Activated T-cell treated with anti-CD3 and anti-CD28 coated beads, Interleukin-2, amount 50 U/mL, for 72 hours (primary cell): ENCODE measurements around the gene CREBRF. TPM values are rescaled to one million over a fixed set of nuclear protein-coding genes. Genes with fewer than 3 reads are reported as not detected.
"Not testable (repeated sequence)": the region's sequence is repeated elsewhere in the genome, so short reads cannot be mapped to it uniquely, and the experiment has no call there.

ENCODE experiments used
- ATAC-seq, 2 donors: fragments of 150-1000 bp; cut with Tn5 transposase; replicated peaks in 1 of 2; 2 replicates each; pipeline ENCODE4 v1.10.0; 2021; ENCODE audit warnings: moderate library complexity in 2 of 2, mild to moderate bottlenecking in 1 of 2
- DNase-seq, 2 donors: peaks; one replicate each; pipeline ENCODE4 v3.0.0; 2021 to 2022; ENCODE audit warnings: mixed read lengths in 1 of 2
- H3K27ac Mint-ChIP-seq: one replicate; pipeline ENCODE4 v1.8.0; 2022; ENCODE audit warnings: mild to moderate bottlenecking, moderate library complexity, mixed read lengths
- H3K27me3 Mint-ChIP-seq: one replicate; pipeline ENCODE4 v1.8.0; 2022; ENCODE audit warnings: low read depth, mixed read lengths
- H3K36me3 Mint-ChIP-seq, 2 donors: one replicate each; pipeline ENCODE4 v1.8.0; 2022; ENCODE audit warnings: mixed read lengths in 2 of 2, mild to moderate bottlenecking in 1 of 2; ENCODE audit not compliant: insufficient read depth in 2 of 2
- H3K4me1 Mint-ChIP-seq: one replicate; pipeline ENCODE4 v1.8.0; 2022; ENCODE audit warnings: low read depth, mixed read lengths
- H3K4me3 Mint-ChIP-seq, 2 donors: one replicate each; pipeline ENCODE4 v1.8.0; 2022; ENCODE audit warnings: mild to moderate bottlenecking in 2 of 2, mixed read lengths in 2 of 2, moderate library complexity in 2 of 2
- H3K9me3 Mint-ChIP-seq, 2 donors: one replicate each; pipeline ENCODE4 v1.8.0; 2022; ENCODE audit warnings: mixed read lengths in 2 of 2
- total RNA-seq, 2 donors: library from RNA; stranded (reverse); gene quantifications; one replicate each; pipeline ENCODE4 v1.2.3, GENCODE V29; 2022

The CREBRF gene
- total RNA-seq, 2 donors from 2014 or later = 33.1 to 35.8 TPM

- no peak for DNase-seq
- Mint-ChIP-seq H3K27me3 (no peaks in the 10 kb centered on the region), H3K9me3 (no peaks in the 10 kb centered on the region), H3K4me3 (no peak overlapping the region), H3K27ac (peak overlapping the region; percentile 20), H3K36me3 (peaks cover 0 to 2% of the 10 kb centered on the region in 2 donors), H3K4me1 (peaks cover 33% of the 10 kb centered on the region)
- no peak for ATAC-seq
These were observed 19.1 kb downstream of the CREBRF start for GRCh38 chr5:173075137-173075843.

GRCh38 chr5:173075970-173076369, 19.8 kb downstream of the CREBRF start:
- peaks cover 36% of the 10 kb centered on the region for H3K4me1 Mint-ChIP-seq
- no peak overlapping the region for H3K4me3 Mint-ChIP-seq
- H3K27ac Mint-ChIP-seq = no peak overlapping the region
- ATAC-seq = no peak
- H3K9me3 Mint-ChIP-seq = no peaks in the 10 kb centered on the region
- no peaks in the 10 kb centered on the region for H3K27me3 Mint-ChIP-seq
- DNase-seq = no peak
- H3K36me3 Mint-ChIP-seq = peaks cover 0 to 3% of the 10 kb centered on the region in 2 donors

GRCh38 chr5:173076471-173076870, 20.3 kb downstream of the CREBRF start:
- ATAC-seq, H3K27me3 Mint-ChIP-seq, DNase-seq, H3K4me3 Mint-ChIP-seq, H3K9me3 Mint-ChIP-seq, H3K36me3 Mint-ChIP-seq, H3K27ac Mint-ChIP-seq: not testable (repeated sequence)
- peaks cover 36% of the 10 kb centered on the region for H3K4me1 Mint-ChIP-seq

- H3K27me3 Mint-ChIP-seq = no peaks in the 10 kb centered on the region
These were observed 22.7 kb downstream of the CREBRF start for GRCh38 chr5:173078878-173079277.

GRCh38 chr5:173089581-173089980, 33.4 kb downstream of the CREBRF start:
- H3K4me3 Mint-ChIP-seq = no peak overlapping the region
- peaks cover 5 to 8% of the 10 kb centered on the region in 2 donors for H3K36me3 Mint-ChIP-seq
- DNase-seq = no peak
- H3K4me1 Mint-ChIP-seq = peaks cover 33% of the 10 kb centered on the region
- no peak overlapping the region for H3K27ac Mint-ChIP-seq
- H3K27me3 Mint-ChIP-seq = no peaks in the 10 kb centered on the region
- no peak for ATAC-seq
- H3K9me3 Mint-ChIP-seq = no peaks in the 10 kb centered on the region

More at GRCh38 chr5:173078878-173079277, 22.7 kb downstream of the CREBRF start:
- no peak overlapping the region for H3K4me3 Mint-ChIP-seq
- H3K27ac Mint-ChIP-seq = no peak overlapping the region
- DNase-seq = no peak
- H3K4me1 Mint-ChIP-seq = peaks cover 28% of the 10 kb centered on the region
- peaks cover 0 to 10% of the 10 kb centered on the region in 2 donors for H3K36me3 Mint-ChIP-seq
- no peak for ATAC-seq
- no peaks in the 10 kb centered on the region for H3K9me3 Mint-ChIP-seq

- DNase-seq (peak in 1 of 2 donors; percentile 2), ATAC-seq (peak; percentile 79 to 87)
- Mint-ChIP-seq H3K4me3 (no peak overlapping the region), H3K36me3 (peaks cover 5 to 8% of the 10 kb centered on the region in 2 donors), H3K27me3 (no peaks in the 10 kb centered on the region), H3K27ac (no peak overlapping the region), H3K9me3 (no peaks in the 10 kb centered on the region), H3K4me1 (peaks cover 33% of the 10 kb centered on the region)
These were observed 34.5 kb downstream of the CREBRF start for GRCh38 chr5:173090639-173091038.

GRCh38 chr5:173091981-173092380, 35.8 kb downstream of the CREBRF start:
- DNase-seq = no peak
- H3K27ac Mint-ChIP-seq = no peak overlapping the region
- H3K9me3 Mint-ChIP-seq = no peaks in the 10 kb centered on the region
- peaks cover 33% of the 10 kb centered on the region for H3K4me1 Mint-ChIP-seq
- ATAC-seq = peak in 1 of 2 donors; percentile 39
- peaks cover 3 to 8% of the 10 kb centered on the region in 2 donors for H3K36me3 Mint-ChIP-seq
- H3K4me3 Mint-ChIP-seq = no peak overlapping the region
- no peaks in the 10 kb centered on the region for H3K27me3 Mint-ChIP-seq

GRCh38 chr5:173093606-173094005, 37.5 kb downstream of the CREBRF start:
- H3K36me3 Mint-ChIP-seq = peaks cover 3 to 8% of the 10 kb centered on the region in 2 donors
- H3K27ac Mint-ChIP-seq = peak overlapping the region; percentile 33
- no peak for ATAC-seq
- H3K9me3 Mint-ChIP-seq = no peaks in the 10 kb centered on the region
- H3K4me3 Mint-ChIP-seq = no peak overlapping the region
- no peaks in the 10 kb centered on the region for H3K27me3 Mint-ChIP-seq
- no peak for DNase-seq
- H3K4me1 Mint-ChIP-seq = peaks cover 44% of the 10 kb centered on the region

GRCh38 chr5:173094012-173094661, 38.0 kb downstream of the CREBRF start:
- no peak for ATAC-seq
- H3K4me3 Mint-ChIP-seq = no peak overlapping the region
- no peaks in the 10 kb centered on the region for H3K9me3 Mint-ChIP-seq
- H3K27me3 Mint-ChIP-seq = no peaks in the 10 kb centered on the region
- peaks cover 49% of the 10 kb centered on the region for H3K4me1 Mint-ChIP-seq
- peak overlapping the region; percentile 33 for H3K27ac Mint-ChIP-seq
- peaks cover 3 to 6% of the 10 kb centered on the region in 2 donors for H3K36me3 Mint-ChIP-seq
- no peak for DNase-seq

GRCh38 chr5:173098787-173099186, 42.6 kb downstream of the CREBRF start:
- no peak for DNase-seq
- Mint-ChIP-seq H3K4me3 (no peak overlapping the region), H3K27ac (no peak overlapping the region), H3K36me3 (peaks cover 10 to 13% of the 10 kb centered on the region in 2 donors), H3K9me3 (peaks cover 5 to 6% of the 10 kb centered on the region in 2 donors), H3K27me3 (no peaks in the 10 kb centered on the region), H3K4me1 (peaks cover 44% of the 10 kb centered on the region)
- ATAC-seq = no peak

- H3K27ac Mint-ChIP-seq = no peak overlapping the region
- DNase-seq (no peak), ATAC-seq (no peak)
- peaks cover 10 to 13% of the 10 kb centered on the region in 2 donors for H3K36me3 Mint-ChIP-seq
- peaks cover 5 to 6% of the 10 kb centered on the region in 2 donors for H3K9me3 Mint-ChIP-seq
- H3K4me1 Mint-ChIP-seq = peaks cover 38% of the 10 kb centered on the region
- no peak overlapping the region for H3K4me3 Mint-ChIP-seq
- no peaks in the 10 kb centered on the region for H3K27me3 Mint-ChIP-seq
These were observed 43.3 kb downstream of the CREBRF start for GRCh38 chr5:173099461-173099860.

GRCh38 chr5:173101245-173101644, 45.1 kb downstream of the CREBRF start:
- Mint-ChIP-seq H3K36me3 (peaks cover 10 to 13% of the 10 kb centered on the region in 2 donors), H3K4me1 (peaks cover 38% of the 10 kb centered on the region), H3K4me3 (no peak overlapping the region), H3K27me3 (no peaks in the 10 kb centered on the region), H3K27ac (no peak overlapping the region), H3K9me3 (peaks cover 5 to 6% of the 10 kb centered on the region in 2 donors)
- DNase-seq = no peak
- no peak for ATAC-seq

- peaks cover 10 to 13% of the 10 kb centered on the region in 2 donors for H3K36me3 Mint-ChIP-seq
These were observed 47.3 kb downstream of the CREBRF start for GRCh38 chr5:173103411-173103810.

More at GRCh38 chr5:173103411-173103810, 47.3 kb downstream of the CREBRF start:
- H3K4me1 Mint-ChIP-seq = peaks cover 30% of the 10 kb centered on the region
- no peak overlapping the region for H3K27ac Mint-ChIP-seq
- peaks cover 5 to 6% of the 10 kb centered on the region in 2 donors for H3K9me3 Mint-ChIP-seq
- no peaks in the 10 kb centered on the region for H3K27me3 Mint-ChIP-seq
- no peak for ATAC-seq
- no peak overlapping the region for H3K4me3 Mint-ChIP-seq
- DNase-seq = no peak
